Parathyroid adenoma (tissue), 2 donors: ENCODE results near the gene PGLYRP4.

ENCODE experiments used
- H2AFZ ChIP-seq: fragments of 300-600 bp; sonication (generic); one replicate; pipeline ENCODE4 v1.7.0; 2017; ENCODE audit warnings: antibody characterized with exemption, mild to moderate bottlenecking
- H3K27ac ChIP-seq: fragments of 300-600 bp; sonication (generic); one replicate; pipeline ENCODE4 v1.7.0; 2017
- H3K27me3 ChIP-seq: fragments of 300-600 bp; sonication (generic); one replicate; pipeline ENCODE4 v1.7.0; 2017; ENCODE audit warnings: low read length; ENCODE audit not compliant: control insufficient read depth, insufficient read depth
- H3K36me3 ChIP-seq: fragments of 300-600 bp; sonication (generic); one replicate; pipeline ENCODE4 v1.7.0; 2017; ENCODE audit warnings: low read length; ENCODE audit not compliant: control insufficient read depth, insufficient read depth
- H3K4me1 ChIP-seq: fragments of 300-600 bp; sonication (generic); one replicate; pipeline ENCODE4 v1.7.0; 2017; ENCODE audit warnings: control low read depth
- H3K4me2 ChIP-seq: fragments of 300-600 bp; sonication (generic); one replicate; pipeline ENCODE4 v1.7.0; 2017; ENCODE audit warnings: low read length
- H3K4me3 ChIP-seq: fragments of 300-600 bp; sonication (generic); one replicate; pipeline ENCODE4 v1.7.0; 2017; ENCODE audit warnings: low read depth, low read length
- H3K79me2 ChIP-seq: fragments of 300-600 bp; sonication (generic); one replicate; pipeline ENCODE4 v1.7.0; 2017; ENCODE audit warnings: control low read depth
- H3K9ac ChIP-seq: fragments of 300-600 bp; sonication (generic); one replicate; pipeline ENCODE4 v1.7.0; 2017; ENCODE audit warnings: mild to moderate bottlenecking
- H3K9me3 ChIP-seq: fragments of 300-600 bp; sonication (generic); one replicate; pipeline ENCODE4 v1.7.0; 2017; ENCODE audit warnings: low read length; ENCODE audit not compliant: control insufficient read depth
- TF ChIP-seq, protein P1 (sequence below): fragments of 300-600 bp; sonication (generic); IDR thresholded peaks from one replicate; pipeline ENCODE4 v1.7.0; 2017; ENCODE audit warnings: antibody characterized with exemption, mild to moderate bottlenecking
- donor health status: primary hyperparathyroidism.

Gene PGLYRP4

DNA sequence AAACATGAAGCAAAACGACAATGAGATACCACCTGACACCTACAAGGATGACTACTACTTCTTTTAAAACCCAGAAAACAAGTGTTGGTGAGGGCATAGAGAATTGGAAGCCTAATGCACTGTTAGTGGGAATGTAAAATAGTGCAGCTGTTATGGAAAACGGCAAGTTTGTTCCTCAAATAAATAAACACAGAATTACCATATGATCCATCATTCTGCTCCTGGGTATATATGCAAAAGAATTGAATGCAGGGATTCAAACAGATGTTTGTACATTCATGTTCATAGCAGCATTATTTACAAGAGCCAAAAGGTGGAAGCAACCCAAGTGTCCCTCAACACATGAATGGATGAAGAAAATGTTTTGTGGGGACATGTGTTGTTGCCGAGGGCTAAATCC, 43.6 kb upstream of the PGLYRP4 start:
- Histone ChIP-seq H3K79me2 (no peaks in the 10 kb centered on the region), H3K9me3 (no peaks in the 10 kb centered on the region), H3K36me3 (no peaks in the 10 kb centered on the region), H3K4me3 (no peak overlapping the region), H3K4me2 (no peak overlapping the region), H3K27me3 (no peaks in the 10 kb centered on the region), H3K9ac (no peak overlapping the region), H3K27ac (no peak overlapping the region), H3K4me1 (no peaks in the 10 kb centered on the region), H2AFZ (no peak overlapping the region)
- TF ChIP-seq, protein P1, sequence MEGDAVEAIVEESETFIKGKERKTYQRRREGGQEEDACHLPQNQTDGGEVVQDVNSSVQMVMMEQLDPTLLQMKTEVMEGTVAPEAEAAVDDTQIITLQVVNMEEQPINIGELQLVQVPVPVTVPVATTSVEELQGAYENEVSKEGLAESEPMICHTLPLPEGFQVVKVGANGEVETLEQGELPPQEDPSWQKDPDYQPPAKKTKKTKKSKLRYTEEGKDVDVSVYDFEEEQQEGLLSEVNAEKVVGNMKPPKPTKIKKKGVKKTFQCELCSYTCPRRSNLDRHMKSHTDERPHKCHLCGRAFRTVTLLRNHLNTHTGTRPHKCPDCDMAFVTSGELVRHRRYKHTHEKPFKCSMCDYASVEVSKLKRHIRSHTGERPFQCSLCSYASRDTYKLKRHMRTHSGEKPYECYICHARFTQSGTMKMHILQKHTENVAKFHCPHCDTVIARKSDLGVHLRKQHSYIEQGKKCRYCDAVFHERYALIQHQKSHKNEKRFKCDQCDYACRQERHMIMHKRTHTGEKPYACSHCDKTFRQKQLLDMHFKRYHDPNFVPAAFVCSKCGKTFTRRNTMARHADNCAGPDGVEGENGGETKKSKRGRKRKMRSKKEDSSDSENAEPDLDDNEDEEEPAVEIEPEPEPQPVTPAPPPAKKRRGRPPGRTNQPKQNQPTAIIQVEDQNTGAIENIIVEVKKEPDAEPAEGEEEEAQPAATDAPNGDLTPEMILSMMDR = no peak

DNA sequence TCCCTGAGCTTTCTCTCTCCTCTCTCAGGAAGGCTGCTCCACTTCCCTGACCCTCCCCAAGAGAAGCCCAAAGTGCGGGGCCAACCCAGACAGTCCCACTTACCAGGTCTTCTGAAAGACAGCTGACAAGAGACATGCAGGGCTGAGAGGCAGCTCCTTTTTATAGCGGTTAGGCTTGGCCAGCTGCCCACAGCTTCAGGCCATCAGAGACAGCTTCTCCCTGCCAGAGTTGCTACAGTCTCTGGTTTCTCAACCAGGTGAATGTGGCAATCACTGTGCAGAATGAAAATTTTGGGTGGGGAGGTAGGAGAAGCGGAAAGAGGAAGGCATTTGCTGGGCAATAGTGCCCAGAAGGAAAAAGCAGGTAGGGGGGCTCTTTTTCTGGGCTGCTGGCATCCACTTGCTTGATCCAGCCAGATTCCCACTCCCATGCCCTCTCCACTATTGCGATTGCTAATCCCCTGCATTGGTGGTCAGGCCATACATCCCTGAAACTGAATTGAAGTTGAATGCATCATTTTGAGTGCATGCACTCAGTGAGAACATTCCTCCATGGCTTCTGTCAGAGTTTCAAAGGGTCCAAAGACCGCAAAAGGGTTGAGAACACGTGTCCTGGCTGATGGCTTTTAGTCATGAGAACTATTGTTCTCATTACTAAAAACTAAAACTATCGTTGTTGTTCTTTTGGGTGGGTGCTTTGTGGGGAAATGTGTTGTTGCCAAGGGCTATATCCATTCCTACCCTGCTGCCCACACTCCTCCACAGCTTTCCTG, 42.5 kb upstream of the PGLYRP4 start, which contains the start of gene S100A8:
S100A8 (minus strand) TSS at position 136 of the 773 bp plus-strand sequence. CDS start 538 bp downstream, outside the sequence.
- Histone ChIP-seq H3K9me3 (no peaks in the 10 kb centered on the region), H2AFZ (no peak within 1 kb of the TSS), H3K9ac (no peak within 1 kb of the TSS), H3K4me1 (no peaks in the 10 kb centered on the region), H3K4me3 (no peak within 1 kb of the TSS), H3K36me3 (no peaks in the 10 kb centered on the region), H3K4me2 (no peak within 1 kb of the TSS), H3K79me2 (no peaks in the 10 kb centered on the region), H3K27me3 (no peaks in the 10 kb centered on the region), H3K27ac (no peak within 1 kb of the TSS)
- TF ChIP-seq, protein P1 = no peak

DNA sequence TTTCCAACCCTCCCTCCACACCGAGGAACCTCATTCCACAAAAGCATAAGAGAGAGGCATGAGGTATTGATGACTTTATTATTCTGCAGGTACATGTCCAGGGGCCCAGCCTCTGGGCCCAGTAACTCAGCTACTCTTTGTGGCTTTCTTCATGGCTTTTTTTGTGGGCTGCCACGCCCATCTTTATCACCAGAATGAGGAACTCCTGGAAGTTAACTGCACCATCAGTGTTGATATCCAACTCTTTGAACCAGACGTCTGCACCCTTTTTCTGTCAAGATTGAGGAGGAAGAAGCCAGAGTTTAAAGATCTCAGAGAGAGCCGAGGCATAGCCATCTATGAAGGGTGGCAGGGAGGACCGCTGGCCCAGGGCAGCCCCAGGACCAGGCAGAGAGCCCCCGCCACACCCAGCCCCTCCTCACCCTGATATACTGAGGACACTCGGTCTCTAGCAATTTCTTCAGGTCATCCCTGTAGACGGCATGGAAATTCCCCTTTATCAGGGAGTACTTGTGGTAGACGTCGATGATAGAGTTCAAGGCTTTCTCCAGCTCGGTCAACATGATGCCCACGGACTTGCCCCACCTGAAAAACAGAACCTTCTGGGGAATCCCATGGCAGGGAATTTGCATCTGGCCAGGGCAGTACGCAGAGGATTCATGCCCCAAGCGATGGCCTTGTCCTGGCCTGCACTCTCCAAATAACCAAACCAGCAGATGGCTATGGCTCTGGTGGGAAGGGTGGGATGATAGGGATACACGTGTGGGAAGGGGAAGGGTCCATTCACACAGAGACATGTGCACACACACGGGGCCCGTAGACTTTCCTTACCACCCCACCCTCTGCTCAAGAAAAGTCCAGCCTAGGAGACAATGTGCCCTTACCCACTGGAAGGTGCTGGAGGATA, 41.6 kb upstream of the PGLYRP4 start:
- Histone ChIP-seq H3K27me3 (no peaks in the 10 kb centered on the region), H2AFZ (no peak overlapping the region), H3K4me2 (no peak overlapping the region), H3K27ac (no peak overlapping the region), H3K79me2 (no peaks in the 10 kb centered on the region), H3K9me3 (no peaks in the 10 kb centered on the region), H3K9ac (no peak overlapping the region), H3K4me3 (no peak overlapping the region), H3K36me3 (no peaks in the 10 kb centered on the region), H3K4me1 (no peaks in the 10 kb centered on the region)
- TF ChIP-seq, protein P1 = no peak

DNA sequence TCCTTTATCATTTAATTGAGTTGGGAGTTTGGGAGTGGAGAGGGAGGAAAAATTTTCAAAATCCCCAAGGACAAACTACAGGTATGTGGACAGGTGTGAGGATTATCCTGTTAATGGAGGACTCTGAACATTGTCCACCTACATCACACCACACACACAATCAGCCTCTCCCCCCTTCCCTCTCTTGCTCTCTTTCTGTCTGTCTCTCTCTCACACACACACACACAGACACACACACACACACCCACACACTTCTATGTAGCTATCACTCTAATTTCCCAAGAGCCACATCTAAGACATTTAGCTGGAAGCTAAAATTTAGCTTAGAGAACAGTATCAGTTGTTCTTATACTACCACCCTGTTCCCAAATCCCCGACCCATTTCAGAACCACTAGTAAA, 40.8 kb upstream of the PGLYRP4 start:
- Histone ChIP-seq H3K27ac (no peak overlapping the region), H3K4me3 (no peak overlapping the region), H3K36me3 (no peaks in the 10 kb centered on the region), H3K27me3 (no peaks in the 10 kb centered on the region), H3K9ac (no peak overlapping the region), H3K9me3 (no peaks in the 10 kb centered on the region), H2AFZ (no peak overlapping the region), H3K4me1 (no peaks in the 10 kb centered on the region), H3K79me2 (no peaks in the 10 kb centered on the region), H3K4me2 (no peak overlapping the region)
- TF ChIP-seq, protein P1 = no peak
